ENCODE data around the gene ACP1. TPM values are rescaled to one million over a fixed set of nuclear protein-coding genes. Genes with fewer than 3 reads are reported as not detected.

ACP1 gene
- total and polyA plus RNA-seq, 2 of the 8 experiments (the other 6 are each of a cell fraction or from before 2014, with no cell fraction given), result 115 to 155 TPM

GRCh38 chr2:279366-279765 lies 14.6 kb downstream of the ACP1 start:
- Histone ChIP-seq H2BK12ac (ENCODE audit: low read depth, low read length) (no peak overlapping the region), H3K56ac (replicated peaks; ENCODE audit: insufficient read length, low read depth, low read length) (no peak overlapping the region), H3K9me3 (ENCODE audit: insufficient read depth in 2 of 2, low read depth in 1 of 2, low read length in 1 of 2) (no peaks in the 10 kb centered on the region), H2BK15ac (ENCODE audit: low read length) (no peak overlapping the region), H3K23ac (ENCODE audit: insufficient read length) (no peak overlapping the region), H3K14ac (ENCODE audit: insufficient read length) (no peak overlapping the region), H3K18ac (ENCODE audit: extremely low read depth, low read length) (no peak overlapping the region), H2BK5ac (ENCODE audit: low read depth, low read length) (no peak overlapping the region), H3K4me2 (ENCODE audit: insufficient read depth in 1 of 2, low read depth in 2 of 2, low read length in 2 of 2) (no peak overlapping the region), H2AK5ac (ENCODE audit: low read depth, low read length) (no peak overlapping the region), H3K79me1 (ENCODE audit: low read depth, low read length) (peaks cover 2% of the 10 kb centered on the region; the same call in 1 of the 2 replicates), H3K9ac (replicated peaks in 1 of 4; ENCODE audit: extremely low read depth in 1 of 4, low read depth in 3 of 4, low read length in 3 of 4) (no peak overlapping the region), H3K23me2 (ENCODE audit: low read depth, low read length) (no peaks in the 10 kb centered on the region), H4K5ac (ENCODE audit: insufficient read length, low read depth, low read length) (no peak overlapping the region), H3K79me2 (ENCODE audit: control insufficient read depth in 1 of 2, insufficient read depth in 2 of 2, low read length in 2 of 2) (peaks cover 3 to 26% of the 10 kb centered on the region in 2 experiments; a peak in 3 of 4 replicates), H3K27me3 (replicated peaks in 1 of 4; ENCODE audit: control insufficient read depth in 3 of 4, extremely low read depth in 1 of 4, insufficient read depth in 3 of 4, low read length in 3 of 4) (no peaks in the 10 kb centered on the region), H3K4ac (replicated peaks; ENCODE audit: insufficient read length, low read depth, low read length) (no peak overlapping the region), H2BK120ac (replicated peaks; ENCODE audit: low read depth, low read length) (no peak overlapping the region), H3K4me1 (replicated peaks in 1 of 4; ENCODE audit: control insufficient read depth in 3 of 4, insufficient read depth in 4 of 4, low read length in 3 of 4) (peaks cover 0 to 14% (median 5%) of the 10 kb centered on the region in 4 experiments; a peak in 4 of 7 replicates), H4K91ac (replicated peaks; ENCODE audit: insufficient read length, low read length) (no peak overlapping the region), H3K27ac (ENCODE audit: low read depth, low read length) (no peak overlapping the region), H2BK20ac (ENCODE audit: low read length) (no peak overlapping the region), H2AFZ (ENCODE audit: low read length) (no peak overlapping the region), H4K20me1 (replicated peaks in 1 of 2; ENCODE audit: control insufficient read depth in 1 of 2, insufficient read depth in 2 of 2, low read length in 2 of 2) (peaks cover 9 to 16% of the 10 kb centered on the region in 2 experiments), H3K4me3 (ENCODE audit: extremely low read depth in 1 of 4, insufficient read depth in 2 of 4, low read depth in 3 of 4, low read length in 4 of 4) (no peak overlapping the region), H3K36me3 (ENCODE audit: control insufficient read depth in 2 of 4, insufficient read depth in 4 of 4, low read length in 3 of 4) (peaks cover 12 to 71% (median 38%) of the 10 kb centered on the region in 4 experiments), H4K8ac (ENCODE audit: extremely low read depth, insufficient read depth, low read length) (no peak overlapping the region)
- DNase-seq (ENCODE audit: low read depth in 1 of 2, low spot score in 2 of 2) (no peak), FAIRE-seq (no peak)
- WGBS, 2 experiments (ENCODE audit: extremely low coverage in 1 of 2, insufficient coverage in 1 of 2, insufficient read length in 1 of 2, insufficient replicate concordance in 2 of 2, low coverage in 1 of 2, low lambda C conversion rate in 2 of 2, missing lambda C conversion rate in 1 of 2), result 85% methylated on average over 4 of the region's 4 CpGs; no CpG with 5 or more reads in 1 of the 2 experiments
- POLR2A ChIA-PET (ENCODE audit: partially characterized antibody), result interaction anchor here (0.6 kb wide), 1 partner anchor 33 kb away, joined by 3 read pairs; no protein-coding TSS in a partner anchor
- CTCF ChIA-PET (ENCODE audit: partially characterized antibody), result interaction anchor here (0.8 kb wide), 1 partner anchor 10 kb away, joined by 4 read pairs; no protein-coding TSS in a partner anchor
- TF ChIP-seq CEBPB (IDR thresholded peaks at IDR 0.05; ENCODE audit: low read depth, low read length) (peak; percentile 57; the same call in 1 of the 2 replicates), SAP30 (IDR thresholded peaks at IDR 0.05; ENCODE audit: insufficient read depth, insufficient replicate concordance, low read length) (no peak)

Data from H1 (cell line).